Activated CD4-positive, alpha-beta memory T cell treated with anti-CD3 and anti-CD28 coated beads for 36 hours (primary cell): ENCODE results near the gene PKM. TPM values are rescaled to one million over a fixed set of nuclear protein-coding genes. Genes with fewer than 3 reads are reported as not detected.

Experiments used
- CTCF ChIA-PET: fragments of 350-600 bp; sonication (Branson Sonifier 250); formaldehyde crosslinking; loops from one replicate; lab custom pipeline; 2021; ENCODE audit warnings: antibody characterized with exemption, inconsistent platforms; lab: Charles Lee
- POLR2A ChIA-PET: fragments of 350-600 bp; sonication (Branson Sonifier 250); formaldehyde crosslinking; loops from one replicate; lab custom pipeline; 2021; ENCODE audit warnings: antibody characterized with exemption; lab: Charles Lee
- DNase-seq: peaks from one replicate; pipeline ENCODE4 v3.0.0-alpha.2; 2020
- H3K27ac Mint-ChIP-seq: one replicate; pipeline ENCODE4 v1.8.0; 2021; ENCODE audit warnings: mixed read lengths
- H3K27me3 Mint-ChIP-seq: one replicate; pipeline ENCODE4 v1.8.0; 2021; ENCODE audit warnings: mixed read lengths
- H3K36me3 Mint-ChIP-seq: one replicate; pipeline ENCODE4 v1.8.0; 2021; ENCODE audit warnings: mixed read lengths
- H3K4me1 Mint-ChIP-seq: one replicate; pipeline ENCODE4 v1.8.0; 2021; ENCODE audit warnings: low read depth, mixed read lengths
- H3K4me3 Mint-ChIP-seq: one replicate; pipeline ENCODE4 v1.8.0; 2021; ENCODE audit warnings: mild to moderate bottlenecking, mixed read lengths
- H3K9me3 Mint-ChIP-seq: one replicate; pipeline ENCODE4 v1.8.0; 2021; ENCODE audit warnings: mixed read lengths
- intact Hi-C: fragments of 100-400 bp; cut with micrococcal nuclease; formaldehyde crosslinking; loops from one replicate; pipeline ENCODE4 v1.15.1; 2023
- total RNA-seq, 2 experiments: library from RNA; stranded (reverse); gene quantifications; one replicate each; pipeline ENCODE4 v1.2.3, GENCODE V29; 2021

PKM gene
- total RNA-seq, 2 experiments from 2014 or later, result 2,032 to 2,053 TPM

- intact Hi-C loops, result no loop called here
- Mint-ChIP-seq H3K4me3 (no peak overlapping the region), H3K36me3 (no peaks in the 10 kb centered on the region), H3K27me3 (peaks cover 2% of the 10 kb centered on the region), H3K9me3 (no peaks in the 10 kb centered on the region), H3K27ac (no peak overlapping the region), H3K4me1 (no peaks in the 10 kb centered on the region)
- ChIA-PET CTCF (interaction anchor here (1.3 kb wide), 1 partner anchor 11 kb away, joined by 7 read pairs; no protein-coding TSS in a partner anchor), POLR2A (no interaction called here)
- no peak for DNase-seq
Observed at GRCh38 chr15:72166716-72167417, 64.1 kb downstream of the PKM start.

- Mint-ChIP-seq H3K36me3 (no peaks in the 10 kb centered on the region), H3K9me3 (no peaks in the 10 kb centered on the region), H3K27me3 (no peaks in the 10 kb centered on the region), H3K4me3 (no peak overlapping the region), H3K27ac (no peak overlapping the region), H3K4me1 (no peaks in the 10 kb centered on the region)
- ChIA-PET CTCF (interaction anchor here (1.2 to 1.4 kb wide), 2 partner anchors 383 to 411 kb away, joined by 3 to 4 read pairs; no protein-coding TSS in a partner anchor), POLR2A (no interaction called here)
- DNase-seq, result no peak
- intact Hi-C loops, result no loop called here
Observed at GRCh38 chr15:72163719-72164118, 67.3 kb downstream of the PKM start.

- no peaks in the 10 kb centered on the region for H3K9me3 Mint-ChIP-seq
Observed at GRCh38 chr15:72162569-72162968, 68.4 kb downstream of the PKM start.

GRCh38 chr15:72161361-72162132, 69.4 kb downstream of the PKM start:
- Mint-ChIP-seq H3K27ac (no peak overlapping the region), H3K4me3 (no peak overlapping the region), H3K27me3 (no peaks in the 10 kb centered on the region), H3K9me3 (no peaks in the 10 kb centered on the region), H3K4me1 (no peaks in the 10 kb centered on the region), H3K36me3 (no peaks in the 10 kb centered on the region)
- ChIA-PET POLR2A (no interaction called here), CTCF (interaction anchor here (0.6 kb wide), 1 partner anchor 16 kb away, joined by 6 read pairs; no protein-coding TSS in a partner anchor)
- intact Hi-C loops, result no loop called here
- DNase-seq, result no peak

More at GRCh38 chr15:72162569-72162968, 68.4 kb downstream of the PKM start:
- Mint-ChIP-seq H3K36me3 (no peaks in the 10 kb centered on the region), H3K4me1 (no peaks in the 10 kb centered on the region), H3K27me3 (no peaks in the 10 kb centered on the region), H3K27ac (no peak overlapping the region), H3K4me3 (no peak overlapping the region)
- intact Hi-C loops, result no loop called here
- DNase-seq, result no peak
- ChIA-PET POLR2A (interaction anchor here (0.6 kb wide), 1 partner anchor 1005 kb away, joined by 3 read pairs; no protein-coding TSS in a partner anchor), CTCF (no interaction called here)

- Mint-ChIP-seq H3K4me3 (no peak overlapping the region), H3K27me3 (no peaks in the 10 kb centered on the region), H3K4me1 (peaks cover 2% of the 10 kb centered on the region), H3K36me3 (no peaks in the 10 kb centered on the region), H3K9me3 (no peaks in the 10 kb centered on the region), H3K27ac (no peak overlapping the region)
- ChIA-PET CTCF (interaction anchor here (0.6 kb wide), 1 partner anchor 15 kb away, joined by 6 read pairs; no protein-coding TSS in a partner anchor), POLR2A (no interaction called here)
- intact Hi-C loops, result no loop called here
- no peak for DNase-seq
Observed at GRCh38 chr15:72160696-72161245, 70.2 kb downstream of the PKM start.

GRCh38 chr15:72156928-72157327, 74.1 kb downstream of the PKM start:
- peaks cover 6% of the 10 kb centered on the region for H3K4me1 Mint-ChIP-seq
- DNase-seq, result no peak
- POLR2A ChIA-PET, result no interaction called here
- intact Hi-C loops, result loop anchor here (1.0 kb wide), 3 partner anchors 355 to 413 kb away; no protein-coding TSS in a partner anchor
- H3K4me3 Mint-ChIP-seq, result no peak overlapping the region
- CTCF ChIA-PET, result interaction anchor here (0.8 to 2.7 kb wide), 15 partner anchors 10 to 417 kb away, joined by 3 to 55 read pairs (median 7); partner anchors contain the start of gene SENP8
- H3K27me3 Mint-ChIP-seq, result no peaks in the 10 kb centered on the region
- no peak overlapping the region for H3K27ac Mint-ChIP-seq
- no peaks in the 10 kb centered on the region for H3K9me3 Mint-ChIP-seq
- no peaks in the 10 kb centered on the region for H3K36me3 Mint-ChIP-seq

- Mint-ChIP-seq H3K9me3 (no peaks in the 10 kb centered on the region), H3K36me3 (no peaks in the 10 kb centered on the region), H3K4me3 (peak overlapping the region; percentile 46), H3K4me1 (peaks cover 6% of the 10 kb centered on the region), H3K27ac (no peak overlapping the region), H3K27me3 (no peaks in the 10 kb centered on the region)
- intact Hi-C loops, result loop anchor here (1.0 kb wide), 3 partner anchors 354 to 412 kb away; no protein-coding TSS in a partner anchor
- ChIA-PET CTCF (interaction anchor here (0.7 to 2.7 kb wide), 25 partner anchors 9 to 416 kb away, joined by 3 to 55 read pairs (median 4); partner anchors contain the start of gene SENP8), POLR2A (no interaction called here)
- DNase-seq, result peak; percentile 90
Observed at GRCh38 chr15:72155635-72156616, 75.1 kb downstream of the PKM start.

GRCh38 chr15:72155003-72155621, 75.9 kb downstream of the PKM start:
- Mint-ChIP-seq H3K9me3 (no peaks in the 10 kb centered on the region), H3K27me3 (no peaks in the 10 kb centered on the region), H3K27ac (no peak overlapping the region), H3K4me3 (no peak overlapping the region), H3K4me1 (peaks cover 6% of the 10 kb centered on the region), H3K36me3 (no peaks in the 10 kb centered on the region)
- no peak for DNase-seq
- intact Hi-C loops, result no loop called here
- CTCF ChIA-PET, result interaction anchor here (0.9 to 2.7 kb wide), 10 partner anchors 14 to 415 kb away, joined by 3 to 55 read pairs (median 8); no protein-coding TSS in a partner anchor
- POLR2A ChIA-PET, result no interaction called here

GRCh38 chr15:72154316-72154715, 76.7 kb downstream of the PKM start:
- H3K9me3 Mint-ChIP-seq, result no peaks in the 10 kb centered on the region
- H3K36me3 Mint-ChIP-seq, result no peaks in the 10 kb centered on the region
- ChIA-PET CTCF (interaction anchor here (0.9 to 2.6 kb wide), 7 partner anchors 39 to 411 kb away, joined by 3 to 26 read pairs (median 4); no protein-coding TSS in a partner anchor), POLR2A (no interaction called here)
- no peak overlapping the region for H3K27ac Mint-ChIP-seq
- no peak for DNase-seq
- H3K4me3 Mint-ChIP-seq, result no peak overlapping the region
- H3K4me1 Mint-ChIP-seq, result peaks cover 6% of the 10 kb centered on the region
- no peaks in the 10 kb centered on the region for H3K27me3 Mint-ChIP-seq
- intact Hi-C loops, result no loop called here

- no peaks in the 10 kb centered on the region for H3K9me3 Mint-ChIP-seq
- no peaks in the 10 kb centered on the region for H3K27me3 Mint-ChIP-seq
- ChIA-PET POLR2A (no interaction called here), CTCF (interaction anchor here (0.7 to 2.6 kb wide), 9 partner anchors 38 to 410 kb away, joined by 3 to 26 read pairs (median 3); no protein-coding TSS in a partner anchor)
- peaks cover 6% of the 10 kb centered on the region for H3K4me1 Mint-ChIP-seq
- no peak overlapping the region for H3K27ac Mint-ChIP-seq
- intact Hi-C loops, result no loop called here
- DNase-seq, result no peak
- no peak overlapping the region for H3K4me3 Mint-ChIP-seq
- H3K36me3 Mint-ChIP-seq, result no peaks in the 10 kb centered on the region
Observed at GRCh38 chr15:72153269-72154000, 77.6 kb downstream of the PKM start.
